PC-3 (cell line): ENCODE measurements around the gene EIF3D. TPM values are rescaled to one million over a fixed set of nuclear protein-coding genes. Genes with fewer than 3 reads are reported as not detected.

ENCODE experiments used
- ATAC-seq: fragments of 200-7000 bp; cut with Tn5 transposase; 2 replicates; pipeline ENCODE4 v1.9.1; 2020; ENCODE audit warnings: mild to moderate bottlenecking, moderate library complexity
- BruUV-seq: library from RNA; stranded (reverse); fragments of 400-500 nt; replicated peaks from 2 replicates; lab custom pipeline; 2021; lab: Mats Ljungman, UMichigan
- CTCF ChIA-PET: fragments of 300-600 bp; sonication (Branson Sonifier 250); formaldehyde crosslinking; loops from one replicate; lab custom pipeline; 2022; ENCODE audit warnings: antibody characterized with exemption; lab: Charles Lee
- POLR2A ChIA-PET: fragments of 300-600 bp; sonication (Branson Sonifier 250); formaldehyde crosslinking; loops from one replicate; lab custom pipeline; 2022; ENCODE audit warnings: antibody characterized with exemption; ENCODE audit not compliant: unreplicated experiment; lab: Charles Lee
- DNase-seq: peaks from one replicate; pipeline ENCODE4 v3.0.0-alpha.2; 2015
- H2AFZ ChIP-seq: fragments of 300-600 bp; sonication (generic); 2 replicates; pipeline ENCODE4 v1.6.0; 2016; ENCODE audit warnings: antibody characterized with exemption, low read length
- H3F3A ChIP-seq: fragments of 300-600 bp; sonication (generic); one replicate; pipeline ENCODE4 v1.6.0; 2017; ENCODE audit warnings: antibody characterized with exemption, low read length, control low read depth, mild to moderate bottlenecking; ENCODE audit not compliant: unreplicated experiment
- H3K27ac ChIP-seq: fragments of 300-600 bp; sonication (generic); 2 replicates; pipeline ENCODE4 v1.5.1; 2016; ENCODE audit warnings: mild to moderate bottlenecking, low read length
- H3K27me3 ChIP-seq: fragments of 300-600 bp; sonication (generic); 2 replicates; pipeline ENCODE4 v1.6.1; 2016; ENCODE audit warnings: low read length, mixed read lengths
- H3K36me3 ChIP-seq: fragments of 300-600 bp; sonication (generic); 2 replicates; pipeline ENCODE4 v1.6.1; 2016; ENCODE audit warnings: low read depth, mixed run types, low read length, mixed read lengths
- H3K4me1 ChIP-seq: fragments of 300-600 bp; sonication (generic); 2 replicates; pipeline ENCODE4 v1.5.1; 2016; ENCODE audit warnings: low read length; ENCODE audit not compliant: insufficient read depth
- H3K4me2 ChIP-seq: fragments of 300-600 bp; sonication (generic); 2 replicates; pipeline ENCODE4 v1.6.0; 2016; ENCODE audit warnings: low read length
- H3K4me3 ChIP-seq: fragments of 300-600 bp; sonication (generic); 2 replicates; pipeline ENCODE4 v1.5.1; 2016; ENCODE audit warnings: mild to moderate bottlenecking, low read length, mixed read lengths
- H3K79me2 ChIP-seq: fragments of 300-600 bp; sonication (generic); 2 replicates; pipeline ENCODE4 v1.6.1; 2017; ENCODE audit warnings: low read length, mixed read lengths
- H3K9ac ChIP-seq: fragments of 300-600 bp; sonication (generic); 2 replicates; pipeline ENCODE4 v1.6.0; 2016; ENCODE audit warnings: mild to moderate bottlenecking, low read length
- H3K9me2 ChIP-seq: fragments of 300-600 bp; sonication (generic); replicated peaks from 2 replicates; pipeline ENCODE4 v1.6.1; 2016; ENCODE audit warnings: mixed run types, low read length, mixed read lengths
- H3K9me3 ChIP-seq: fragments of 300-600 bp; sonication (generic); 2 replicates; pipeline ENCODE4 v1.6.1; 2016; ENCODE audit warnings: low read length, mixed read lengths
- H4K20me1 ChIP-seq: fragments of 300-600 bp; sonication (generic); 2 replicates; pipeline ENCODE4 v1.6.1; 2016; ENCODE audit warnings: low read length, mixed read lengths
- CTCF ChIP-seq: fragments of 300-600 bp; sonication (generic); conservative IDR thresholded peaks from 2 replicates; pipeline ENCODE4 v1.5.1; 2017; ENCODE audit warnings: antibody characterized with exemption, low read depth, mild to moderate bottlenecking, low read length
- EZH2 ChIP-seq: fragments of 300-600 bp; sonication (generic); IDR thresholded peaks from one replicate; pipeline ENCODE4 v1.6.1; 2017; ENCODE audit warnings: antibody characterized with exemption, mild to moderate bottlenecking, low read length; ENCODE audit not compliant: unreplicated experiment
- EZH2phosphoT487 ChIP-seq: fragments of 300-600 bp; sonication (generic); IDR thresholded peaks from 2 replicates; pipeline ENCODE4 v1.6.1; 2018; ENCODE audit warnings: mild to moderate bottlenecking, antibody characterized with exemption, low read length, borderline replicate concordance
- intact Hi-C: fragments of 100-400 bp; cut with micrococcal nuclease; formaldehyde crosslinking; loops from 2 replicates; pipeline ENCODE4 v1.9.0; 2023
- total RNA-seq: library from RNA; depleted of rRNA; stranded (reverse); fragments of >200 nt; gene quantifications from 2 replicates; pipeline ENCODE4 v1.2.3, GENCODE V29; 2014

Gene EIF3D
- total RNA-seq, 1 experiment from 2014 or later = 247 TPM

- intact Hi-C loops = loop anchor here (1.0 to 10.0 kb wide), 4 partner anchors 118 to 432 kb away; no protein-coding TSS in a partner anchor
- Histone ChIP-seq H3K36me3 (no peaks in the 10 kb centered on the region), H3K9me2 (no peaks in the 10 kb centered on the region), H3K4me1 (peaks cover 29% of the 10 kb centered on the region), H3K9ac (0 out of 2 replicates have a peak overlapping the region, but pooled peaks have one; percentile 13), H3K4me2 (peak overlapping the region; percentile 76), H3F3A (no peaks in the 10 kb centered on the region), H3K79me2 (no peaks in the 10 kb centered on the region), H3K27ac (peak overlapping the region; percentile 71), H4K20me1 (no peaks in the 10 kb centered on the region), H2AFZ (peak overlapping the region; percentile 37; the same call in 1 of the 2 replicates), H3K27me3 (no peaks in the 10 kb centered on the region), H3K4me3 (peak overlapping the region; percentile 48), H3K9me3 (no peaks in the 10 kb centered on the region)
- no TSS peak for BruUV-seq
- TF ChIP-seq EZH2 (no peak), CTCF (no peak), EZH2phosphoT487 (no peak)
- POLR2A ChIA-PET = interaction anchor here (0.6 to 0.7 kb wide), 2 partner anchors 39 to 227 kb away, joined by 4 to 6 read pairs; no protein-coding TSS in a partner anchor
- DNase-seq (peak; percentile 93), ATAC-seq (peak; percentile 93)
- CTCF ChIA-PET = interaction anchor here (0.6 to 1.3 kb wide), 6 partner anchors 209 to 313 kb away, joined by 3 to 12 read pairs (median 4); partner anchors contain the start of gene IFT27
Measured at GRCh38 chr22:36546932-36547331, 18.0 kb upstream of the EIF3D start.

- peak; percentile 51 for TF ChIP-seq CTCF
- TF ChIP-seq EZH2 = no peak
- H4K20me1 ChIP-seq = no peaks in the 10 kb centered on the region
- no peaks in the 10 kb centered on the region for H3K9me3 ChIP-seq
- DNase-seq (peak; percentile 67), ATAC-seq (peak; percentile 34)
- ChIA-PET POLR2A (no interaction called here), CTCF (interaction anchor here (0.9 to 1.3 kb wide), 3 partner anchors 228 to 236 kb away, joined by 3 to 12 read pairs (median 5); partner anchors contain the start of gene IFT27)
- H3K9me2 ChIP-seq = no peaks in the 10 kb centered on the region
- no TSS peak for BruUV-seq
- peak overlapping the region; percentile 76 for H3K4me2 ChIP-seq
- H3K36me3 ChIP-seq = no peaks in the 10 kb centered on the region
- H3K27ac ChIP-seq = peak overlapping the region; percentile 71
- no peaks in the 10 kb centered on the region for H3K79me2 ChIP-seq
- H3K4me1 ChIP-seq = peaks cover 35% of the 10 kb centered on the region
- H3K4me3 ChIP-seq = peak overlapping the region; percentile 48
- intact Hi-C loops = loop anchor here (1.0 to 10.0 kb wide), 3 partner anchors 119 to 433 kb away; no protein-coding TSS in a partner anchor
- H2AFZ ChIP-seq = peak overlapping the region; percentile 79
- no peaks in the 10 kb centered on the region for H3F3A ChIP-seq
- no peaks in the 10 kb centered on the region for H3K27me3 ChIP-seq
- H3K9ac ChIP-seq = 0 out of 2 replicates have a peak overlapping the region, but pooled peaks have one; percentile 13
Measured at GRCh38 chr22:36546092-36546804, 17.3 kb upstream of the EIF3D start.
